Right lobe of liver (tissue), 6 donors: ENCODE data around the gene LYPD6B. TPM values are rescaled to one million over a fixed set of nuclear protein-coding genes. Genes with fewer than 3 reads are reported as not detected.

ENCODE experiments used
- ATAC-seq, 4 donors: fragments of 200-7000 bp; cut with Tn5 transposase; one replicate each; pipeline ENCODE4 v1.9.1; 2020; ENCODE audit warnings: mild to moderate bottlenecking in 4 of 4, moderate library complexity in 4 of 4
- DNase-seq, 3 donors: peaks; one replicate each; pipeline ENCODE4 v3.0.0-alpha.2; 2020
- H3K27ac ChIP-seq, 3 donors: fragments of 200-600 bp; one replicate each; pipeline ENCODE4 v1.8.0; 2022
- H3K27me3 ChIP-seq, 2 donors: fragments of 200-600 bp; one replicate each; pipeline ENCODE4 v1.8.0; 2022
- H3K36me3 ChIP-seq, 4 donors: fragments of 200-600 bp; sonication (generic) in 1 of 4; one replicate each; pipeline versions ENCODE4 v1.5.1 to v1.8.0; 2017 to 2022; ENCODE audit warnings: control low read depth in 1 of 4
- H3K4me1 ChIP-seq, 4 donors: fragments of 200-600 bp; sonication (generic) in 1 of 4; one replicate each; pipeline versions ENCODE4 v1.5.1 to v1.8.0; 2017 to 2022; ENCODE audit warnings: control low read depth in 1 of 4
- H3K4me3 ChIP-seq, 3 donors: fragments of 200-600 bp; one replicate each; pipeline ENCODE4 v1.8.0; 2022
- H3K9me3 ChIP-seq, 4 donors: fragments of 200-600 bp; sonication (generic) in 1 of 4; one replicate each; pipeline versions ENCODE4 v1.5.1 to v1.8.0; 2017 to 2022; ENCODE audit warnings: control low read depth in 1 of 4
- CTCF ChIP-seq, 4 donors: fragments of 200-600 bp in 3 of 4; fragments of 450-650 bp in 1 of 4; IDR thresholded peaks; one replicate each; pipeline versions ENCODE4 v1.5.1 to v1.8.0; 2016 to 2022; ENCODE audit warnings: antibody characterized with exemption in 4 of 4, mild to moderate bottlenecking in 2 of 4
- POLR2A ChIP-seq: fragments of 450-650 bp; IDR thresholded peaks from one replicate; pipeline ENCODE4 v1.6.1; 2017; ENCODE audit warnings: antibody characterized with exemption, mild to moderate bottlenecking
- WGBS: methylation state at CpG from one replicate; pipeline ENCODE4 v1.1.6; 2018; ENCODE audit warnings: low coverage, low lambda C conversion rate; ENCODE audit not compliant: insufficient coverage; ENCODE audit errors: missing lambda C conversion rate; 5-methylcytosine and 5-hydroxymethylcytosine counted together
- intact Hi-C, 2 donors: fragments of 100-400 bp; cut with DNase I; formaldehyde crosslinking; loops; one replicate each; pipeline versions ENCODE4 v1.11.2 to v1.14.1; 2022
- total RNA-seq, 6 experiments: library from RNA; depleted of rRNA in 2 of 6; stranded (reverse); fragments of >200 nt in 2 of 6; fragmentation: NEBNext Ultra II Directional in 3 of 6; extraction: Animal tissue kit (Norgen Biotek cat#: 25700) in 3 of 6; gene quantifications; one replicate each; pipeline versions ENCODE4 v1.1.0 to v1.2.4, GENCODE V29; 2016 to 2023
- donor health status: DM: no; HTN: yes; CAD: no.
- donor health status: DM: no; HTN: no; CAD: no.
- donor health status: DM: no; HTN: no; CAD: no.
- donor health status: DM: no; HTN: yes; CAD: no.
- donor health status: DM: no; HTN: yes; CAD: no.

The LYPD6B gene
- total RNA-seq, 6 experiments from 2014 or later = 0.30 to 0.31 TPM; not detected in 4

- H3K36me3 ChIP-seq = no peaks in the 10 kb centered on the region
- H3K27ac ChIP-seq = no peak overlapping the region
- no peaks in the 10 kb centered on the region for H3K9me3 ChIP-seq
- intact Hi-C loops = no loop called here
- TF ChIP-seq POLR2A (no peak), CTCF (IDR thresholded peaks at IDR 0.05) (no peak)
- 41% methylated on average over 6 of the region's 8 CpGs for WGBS
- H3K4me1 ChIP-seq = no peaks in the 10 kb centered on the region
- no peak for DNase-seq
- ATAC-seq = no peak
- no peaks in the 10 kb centered on the region for H3K27me3 ChIP-seq
- H3K4me3 ChIP-seq = no peak overlapping the region
These were observed 122.3 kb downstream of the LYPD6B start for GRCh38 chr2:149160701-149161217.

- H3K27me3 ChIP-seq = no peaks in the 10 kb centered on the region
- no peak for TF ChIP-seq POLR2A
- TF ChIP-seq CTCF (IDR thresholded peaks at IDR 0.05) = no peak
- H3K4me3 ChIP-seq = no peak overlapping the region
- H3K9me3 ChIP-seq = no peaks in the 10 kb centered on the region
- 60% methylated on average over 5 of the region's 5 CpGs for WGBS
- no peaks in the 10 kb centered on the region for H3K36me3 ChIP-seq
- no peak for DNase-seq
- H3K27ac ChIP-seq = no peak overlapping the region
- intact Hi-C loops = no loop called here
- no peaks in the 10 kb centered on the region for H3K4me1 ChIP-seq
- no peak for ATAC-seq
These were observed 123.2 kb downstream of the LYPD6B start for GRCh38 chr2:149161481-149162225.

- intact Hi-C loops = no loop called here
- no peaks in the 10 kb centered on the region for H3K9me3 ChIP-seq
- H3K27ac ChIP-seq = no peak overlapping the region
- TF ChIP-seq POLR2A = no peak
- no peak for TF ChIP-seq CTCF (IDR thresholded peaks at IDR 0.05)
- no peak for DNase-seq
- no peaks in the 10 kb centered on the region for H3K27me3 ChIP-seq
- ATAC-seq = no peak
- WGBS = 43% methylated on average over 1 of the region's 1 CpG
- no peaks in the 10 kb centered on the region for H3K36me3 ChIP-seq
- no peaks in the 10 kb centered on the region for H3K4me1 ChIP-seq
- no peak overlapping the region for H3K4me3 ChIP-seq
These were observed 125.8 kb downstream of the LYPD6B start for GRCh38 chr2:149164296-149164695.

GRCh38 chr2:149164827-149165226, 126.3 kb downstream of the LYPD6B start:
- Histone ChIP-seq H3K36me3 (no peaks in the 10 kb centered on the region), H3K9me3 (no peaks in the 10 kb centered on the region), H3K4me3 (no peak overlapping the region), H3K27ac (no peak overlapping the region), H3K4me1 (no peaks in the 10 kb centered on the region), H3K27me3 (no peaks in the 10 kb centered on the region)
- DNase-seq = no peak
- no peak for ATAC-seq
- TF ChIP-seq POLR2A = no peak
- TF ChIP-seq CTCF (IDR thresholded peaks at IDR 0.05) = no peak
- intact Hi-C loops = no loop called here
